Astrocyte (in vitro differentiated cells and primary cell): Measurements from ENCODE around the gene SEH1L. TPM values are rescaled to one million over a fixed set of nuclear protein-coding genes. Genes with fewer than 3 reads are reported as not detected.
A peak's percentile ranks its signal among the peaks of the same experiment; 100 is the strongest.

Experiments used
- DNase-seq: peaks from one replicate; pipeline ENCODE4 v3.0.0-alpha.2; 2010; ENCODE audit warnings: low read depth
- FAIRE-seq: peaks from 2 replicates; lab custom pipeline; 2011; peaks lifted over from hg19 to GRCh38; lab: Jason Lieb, UNC
- H2AFZ ChIP-seq: 2 replicates; pipeline ENCODE4 v1.6.0; 2012; ENCODE audit warnings: low read depth, low read length, inconsistent platforms
- H3K27ac ChIP-seq: 2 replicates; pipeline ENCODE4 v1.5.1; 2011; ENCODE audit warnings: low read depth, low read length, inconsistent platforms
- H3K27me3 ChIP-seq: 2 replicates; pipeline ENCODE4 v1.6.0; 2011; ENCODE audit warnings: low read length, inconsistent platforms; ENCODE audit not compliant: insufficient read depth
- H3K36me3 ChIP-seq: 2 replicates; pipeline ENCODE4 v1.5.1; 2011; ENCODE audit warnings: low read length, inconsistent platforms; ENCODE audit not compliant: insufficient read depth
- H3K4me1 ChIP-seq: 2 replicates; pipeline ENCODE4 v1.5.1; 2011; ENCODE audit warnings: low read length, inconsistent platforms; ENCODE audit not compliant: insufficient read depth
- H3K4me2 ChIP-seq: 2 replicates; pipeline ENCODE4 v1.6.0; 2012; ENCODE audit warnings: low read length, inconsistent platforms
- H3K4me3 ChIP-seq: 2 replicates; pipeline ENCODE4 v1.5.1; 2011; ENCODE audit warnings: low read depth, mild to moderate bottlenecking, low read length, inconsistent platforms; ENCODE audit not compliant: insufficient read depth
- H3K79me2 ChIP-seq: 2 replicates; pipeline ENCODE4 v1.6.0; 2012; ENCODE audit warnings: mild to moderate bottlenecking, low read length, inconsistent platforms; ENCODE audit not compliant: insufficient read depth
- H3K9ac ChIP-seq: 2 replicates; pipeline ENCODE4 v1.6.0; 2012; ENCODE audit warnings: mild to moderate bottlenecking, low read length, inconsistent platforms
- H3K9me3 ChIP-seq: 2 replicates; pipeline ENCODE4 v1.5.1; 2012; ENCODE audit warnings: low read depth, mild to moderate bottlenecking, low read length, inconsistent platforms; ENCODE audit not compliant: insufficient read depth
- H4K20me1 ChIP-seq: 2 replicates; pipeline ENCODE4 v1.6.0; 2012; ENCODE audit warnings: low read length, inconsistent platforms; ENCODE audit not compliant: insufficient read depth
- H3K27ac Mint-ChIP-seq: one replicate; pipeline ENCODE4 v1.8.0; 2021; ENCODE audit warnings: mild to moderate bottlenecking, mixed read lengths; ENCODE audit not compliant: unreplicated experiment
- H3K27me3 Mint-ChIP-seq: one replicate; pipeline ENCODE4 v1.8.0; 2021; ENCODE audit warnings: low read depth, mixed read lengths; ENCODE audit not compliant: unreplicated experiment
- H3K36me3 Mint-ChIP-seq: one replicate; pipeline ENCODE4 v1.8.0; 2021; ENCODE audit warnings: low read depth, mixed read lengths; ENCODE audit not compliant: unreplicated experiment
- H3K4me1 Mint-ChIP-seq: one replicate; pipeline ENCODE4 v1.8.0; 2021; ENCODE audit warnings: low read depth, mixed read lengths; ENCODE audit not compliant: unreplicated experiment
- H3K4me3 Mint-ChIP-seq: one replicate; pipeline ENCODE4 v1.8.0; 2021; ENCODE audit warnings: mild to moderate bottlenecking, moderate library complexity, mixed read lengths; ENCODE audit not compliant: unreplicated experiment
- H3K9me3 Mint-ChIP-seq: one replicate; pipeline ENCODE4 v1.8.0; 2021; ENCODE audit warnings: mild to moderate bottlenecking, mixed read lengths; ENCODE audit not compliant: unreplicated experiment
- EZH2 ChIP-seq: IDR thresholded peaks from 2 replicates; pipeline ENCODE4 v1.6.1; 2012; ENCODE audit warnings: mild to moderate bottlenecking, low read length, inconsistent platforms; ENCODE audit not compliant: insufficient read depth
- total RNA-seq: library from RNA; stranded (reverse); gene quantifications from 2 replicates; pipeline ENCODE4 v1.2.1, GENCODE V29; 2021
- TF ChIP-seq, protein P1 (sequence below): IDR thresholded peaks from 2 replicates; pipeline ENCODE4 v1.5.1; 2011; ENCODE audit warnings: low read depth, mild to moderate bottlenecking, inconsistent platforms, low read length, moderate library complexity; ENCODE audit not compliant: insufficient read depth

SEH1L gene
- total RNA-seq, 1 donor from 2014 or later: 43.9 TPM

GRCh38 chr18:12991821-12992179 is 44.0 kb downstream of the SEH1L start:
- Histone ChIP-seq H4K20me1 (peaks cover 35% of the 10 kb centered on the region), H3K79me2 (peaks cover 54% of the 10 kb centered on the region), H3K4me1 (peaks cover 14% of the 10 kb centered on the region), H3K9me3 (no peaks in the 10 kb centered on the region), H3K36me3 (peaks cover 3% of the 10 kb centered on the region), H3K4me3 (peak overlapping the region; percentile 95), H3K27me3 (no peaks in the 10 kb centered on the region), H3K4me2 (peak overlapping the region; percentile 99), H2AFZ (peak overlapping the region; percentile 93), H3K9ac (peak overlapping the region; percentile 94), H3K27ac (peak overlapping the region; percentile 90)
- peaks cover under 1% of the 10 kb centered on the region for H3K36me3 Mint-ChIP-seq
- H3K4me1 Mint-ChIP-seq: peaks cover 15% of the 10 kb centered on the region
- peak overlapping the region; percentile 82 for H3K27ac Mint-ChIP-seq
- no peaks in the 10 kb centered on the region for H3K27me3 Mint-ChIP-seq
- H3K9me3 Mint-ChIP-seq: no peaks in the 10 kb centered on the region
- peak overlapping the region; percentile 95 for H3K4me3 Mint-ChIP-seq
- TF ChIP-seq, protein P1, sequence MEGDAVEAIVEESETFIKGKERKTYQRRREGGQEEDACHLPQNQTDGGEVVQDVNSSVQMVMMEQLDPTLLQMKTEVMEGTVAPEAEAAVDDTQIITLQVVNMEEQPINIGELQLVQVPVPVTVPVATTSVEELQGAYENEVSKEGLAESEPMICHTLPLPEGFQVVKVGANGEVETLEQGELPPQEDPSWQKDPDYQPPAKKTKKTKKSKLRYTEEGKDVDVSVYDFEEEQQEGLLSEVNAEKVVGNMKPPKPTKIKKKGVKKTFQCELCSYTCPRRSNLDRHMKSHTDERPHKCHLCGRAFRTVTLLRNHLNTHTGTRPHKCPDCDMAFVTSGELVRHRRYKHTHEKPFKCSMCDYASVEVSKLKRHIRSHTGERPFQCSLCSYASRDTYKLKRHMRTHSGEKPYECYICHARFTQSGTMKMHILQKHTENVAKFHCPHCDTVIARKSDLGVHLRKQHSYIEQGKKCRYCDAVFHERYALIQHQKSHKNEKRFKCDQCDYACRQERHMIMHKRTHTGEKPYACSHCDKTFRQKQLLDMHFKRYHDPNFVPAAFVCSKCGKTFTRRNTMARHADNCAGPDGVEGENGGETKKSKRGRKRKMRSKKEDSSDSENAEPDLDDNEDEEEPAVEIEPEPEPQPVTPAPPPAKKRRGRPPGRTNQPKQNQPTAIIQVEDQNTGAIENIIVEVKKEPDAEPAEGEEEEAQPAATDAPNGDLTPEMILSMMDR: no peak
- TF ChIP-seq EZH2: no peak
- DNase-seq: peak; percentile 24
- peak; percentile 45 for FAIRE-seq

DNA sequence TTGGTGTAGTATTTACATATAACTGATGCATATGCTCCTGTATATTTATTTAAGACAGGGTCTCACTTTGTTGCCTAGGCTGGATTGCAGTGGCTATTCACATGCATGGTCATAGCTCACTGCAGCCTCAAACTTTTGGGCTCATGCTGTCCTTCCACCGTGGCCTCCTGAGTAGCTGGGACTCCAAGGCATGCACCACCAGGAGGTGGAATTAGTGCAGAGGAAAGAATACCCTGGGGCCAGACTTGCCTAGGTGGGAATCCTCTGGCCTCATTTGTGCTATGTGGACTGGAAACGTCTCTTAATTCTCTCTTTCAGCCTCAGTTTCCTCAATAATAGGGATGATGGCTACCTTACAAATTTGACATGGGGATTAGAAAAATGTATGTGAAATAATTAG is 45.6 kb downstream of the SEH1L start:
- H3K4me1 Mint-ChIP-seq: peaks cover 15% of the 10 kb centered on the region
- no peaks in the 10 kb centered on the region for H3K36me3 ChIP-seq
- H3K27ac ChIP-seq: no peak overlapping the region
- DNase-seq (no peak), FAIRE-seq (no peak)
- H3K27me3 Mint-ChIP-seq: no peaks in the 10 kb centered on the region
- H3K4me1 ChIP-seq: peaks cover 14% of the 10 kb centered on the region
- no peak overlapping the region for H3K9ac ChIP-seq
- no peaks in the 10 kb centered on the region for H3K9me3 Mint-ChIP-seq
- no peak overlapping the region for H3K27ac Mint-ChIP-seq
- no peak overlapping the region for H3K4me3 ChIP-seq
- H3K4me2 ChIP-seq: peak overlapping the region; percentile 99
- H3K27me3 ChIP-seq: no peaks in the 10 kb centered on the region
- no peaks in the 10 kb centered on the region for H3K9me3 ChIP-seq
- H3K36me3 Mint-ChIP-seq: peaks cover 2% of the 10 kb centered on the region
- peaks cover 71% of the 10 kb centered on the region for H3K79me2 ChIP-seq
- no peak for TF ChIP-seq EZH2
- TF ChIP-seq, protein P1: no peak
- H2AFZ ChIP-seq: no peak overlapping the region
- no peak overlapping the region for H3K4me3 Mint-ChIP-seq
- H4K20me1 ChIP-seq: peaks cover 43% of the 10 kb centered on the region

DNA sequence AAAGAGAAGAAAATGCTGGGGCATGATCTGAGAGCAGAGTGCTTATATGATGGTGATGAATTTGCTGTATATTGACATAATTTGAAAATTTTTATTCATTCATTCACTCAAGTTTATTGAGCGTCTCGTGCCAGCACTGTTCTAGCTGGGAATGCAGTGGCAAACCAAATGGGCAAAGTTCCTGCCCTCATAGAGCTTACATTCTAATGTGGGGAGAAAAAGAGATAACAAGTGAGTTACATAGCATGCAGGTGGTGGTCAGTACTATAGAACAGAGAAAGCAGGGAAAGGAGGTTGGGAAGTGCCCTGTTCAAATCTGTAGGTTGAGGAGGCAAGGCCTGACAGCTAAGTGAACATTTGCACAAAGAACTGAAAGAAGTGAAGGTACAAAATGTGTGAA is 47.6 kb downstream of the SEH1L start:
- Histone ChIP-seq H3K27ac (no peak overlapping the region), H3K79me2 (peaks cover 88% of the 10 kb centered on the region), H3K36me3 (no peaks in the 10 kb centered on the region), H3K27me3 (no peaks in the 10 kb centered on the region), H3K9me3 (no peaks in the 10 kb centered on the region), H3K4me3 (no peak overlapping the region), H3K4me2 (no peak overlapping the region), H3K9ac (no peak overlapping the region), H3K4me1 (peaks cover 11% of the 10 kb centered on the region), H2AFZ (no peak overlapping the region), H4K20me1 (peaks cover 47% of the 10 kb centered on the region)
- TF ChIP-seq, protein P1: no peak
- TF ChIP-seq EZH2: no peak
- Mint-ChIP-seq H3K27me3 (no peaks in the 10 kb centered on the region), H3K27ac (no peak overlapping the region), H3K4me1 (peaks cover 10% of the 10 kb centered on the region), H3K9me3 (no peaks in the 10 kb centered on the region), H3K36me3 (peaks cover 2% of the 10 kb centered on the region), H3K4me3 (no peak overlapping the region)
- FAIRE-seq (no peak), DNase-seq (no peak)
